Measurements from ENCODE around the gene IGFL1.
"Not testable (repeated sequence)": the region's sequence is repeated elsewhere in the genome, so short reads cannot be mapped to it uniquely, and the experiment has no call there.

IGFL1 gene

GRCh38 chr19:46239193-46240024 lies 9.9 kb downstream of the IGFL1 start:
- DNase-seq (ENCODE audit: insufficient read length, low spot score) (no peak), FAIRE-seq (no peak)
- TF ChIP-seq POLR2A (IDR thresholded peaks at IDR 0.05; ENCODE audit: low read depth, low read length) (no peak), TAF1 (IDR thresholded peaks at IDR 0.05; ENCODE audit: low read depth, low read length) (no peak), POU2F2 (IDR thresholded peaks at IDR 0.05; ENCODE audit: low read depth, low read length) (no peak), POLR2AphosphoS5 (IDR thresholded peaks at IDR 0.05; ENCODE audit: low read depth, low read length) (no peak), SPI1 (IDR thresholded peaks at IDR 0.05; ENCODE audit: low read depth, low read length) (no peak), PAX5 (IDR thresholded peaks at IDR 0.05; ENCODE audit: insufficient read depth, low read length, severe bottlenecking) (no peak)

DNA sequence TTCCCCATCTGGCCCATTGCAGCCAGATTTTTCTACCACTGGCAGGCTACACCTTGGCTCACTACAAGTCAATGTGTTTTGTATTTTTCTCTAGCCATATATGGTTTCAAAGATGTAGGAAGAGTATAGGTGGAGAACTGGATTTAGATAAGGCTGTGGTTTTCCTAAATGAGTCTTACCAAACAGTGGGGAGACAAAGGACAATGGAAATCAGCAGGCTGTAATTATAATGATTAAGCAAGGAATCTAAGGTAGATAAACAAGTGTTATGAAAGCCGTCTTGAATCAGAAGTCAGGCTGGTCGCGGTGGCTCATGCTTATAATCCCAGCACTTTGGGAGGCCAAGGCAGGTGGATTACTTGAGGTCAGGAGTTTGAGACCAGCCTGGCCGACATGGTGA lies 11.2 kb downstream of the IGFL1 start:
- TF ChIP-seq PAX5 (IDR thresholded peaks at IDR 0.05; ENCODE audit: insufficient read depth, low read length, severe bottlenecking) (no peak), TAF1 (IDR thresholded peaks at IDR 0.05; ENCODE audit: low read depth, low read length) (no peak), POU2F2 (IDR thresholded peaks at IDR 0.05; ENCODE audit: low read depth, low read length) (no peak), POLR2AphosphoS5 (IDR thresholded peaks at IDR 0.05; ENCODE audit: low read depth, low read length) (no peak), POLR2A (IDR thresholded peaks at IDR 0.05; ENCODE audit: low read depth, low read length) (no peak), SPI1 (IDR thresholded peaks at IDR 0.05; ENCODE audit: low read depth, low read length) (no peak)
- no peak for DNase-seq (ENCODE audit: insufficient read length, low spot score)

DNA sequence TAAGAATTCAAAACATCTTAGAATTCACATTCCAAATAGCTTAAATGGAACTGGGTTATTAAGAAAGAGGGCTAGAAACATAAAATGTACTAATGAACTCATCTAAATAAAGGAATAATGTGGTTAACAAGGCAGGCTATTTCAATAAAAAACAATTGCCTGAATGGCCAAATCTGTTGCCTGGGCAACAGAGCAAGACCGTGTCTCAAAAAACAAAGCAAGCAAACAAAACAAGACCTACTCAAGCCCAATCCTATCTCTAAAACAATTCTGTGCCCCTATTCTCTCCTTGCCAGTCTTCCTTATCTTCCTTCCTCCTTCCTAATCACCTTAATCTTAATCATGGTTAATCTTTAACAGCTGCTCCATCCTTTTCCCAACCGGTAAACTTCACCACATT lies 12.1 kb downstream of the IGFL1 start:
- FAIRE-seq (no peak), DNase-seq (ENCODE audit: insufficient read length, low spot score) (no peak)
- TF ChIP-seq PAX5 (IDR thresholded peaks at IDR 0.05; ENCODE audit: insufficient read depth, low read length, severe bottlenecking) (no peak), POLR2A (IDR thresholded peaks at IDR 0.05; ENCODE audit: low read depth, low read length) (no peak), POU2F2 (IDR thresholded peaks at IDR 0.05; ENCODE audit: low read depth, low read length) (no peak), POLR2AphosphoS5 (IDR thresholded peaks at IDR 0.05; ENCODE audit: low read depth, low read length) (no peak), SPI1 (IDR thresholded peaks at IDR 0.05; ENCODE audit: low read depth, low read length) (no peak), TAF1 (IDR thresholded peaks at IDR 0.05; ENCODE audit: low read depth, low read length) (no peak)

More for the DNA sequence above, 11.2 kb downstream of the IGFL1 start:
- FAIRE-seq = no peak

GRCh38 chr19:46243081-46243654 lies 13.6 kb downstream of the IGFL1 start:
- not testable (repeated sequence) for DNase-seq (ENCODE audit: insufficient read length, low spot score); FAIRE-seq

- DNase-seq (ENCODE audit: insufficient read length, low spot score) = no peak
- TF ChIP-seq PAX5 (IDR thresholded peaks at IDR 0.05; ENCODE audit: insufficient read depth, low read length, severe bottlenecking) (no peak), POLR2A (IDR thresholded peaks at IDR 0.05; ENCODE audit: low read depth, low read length) (no peak), SPI1 (IDR thresholded peaks at IDR 0.05; ENCODE audit: low read depth, low read length) (no peak), POLR2AphosphoS5 (IDR thresholded peaks at IDR 0.05; ENCODE audit: low read depth, low read length) (no peak), TAF1 (IDR thresholded peaks at IDR 0.05; ENCODE audit: low read depth, low read length) (no peak)
- no peak for FAIRE-seq
These were observed 20.7 kb downstream of the IGFL1 start for GRCh38 chr19:46250076-46250735.

DNA sequence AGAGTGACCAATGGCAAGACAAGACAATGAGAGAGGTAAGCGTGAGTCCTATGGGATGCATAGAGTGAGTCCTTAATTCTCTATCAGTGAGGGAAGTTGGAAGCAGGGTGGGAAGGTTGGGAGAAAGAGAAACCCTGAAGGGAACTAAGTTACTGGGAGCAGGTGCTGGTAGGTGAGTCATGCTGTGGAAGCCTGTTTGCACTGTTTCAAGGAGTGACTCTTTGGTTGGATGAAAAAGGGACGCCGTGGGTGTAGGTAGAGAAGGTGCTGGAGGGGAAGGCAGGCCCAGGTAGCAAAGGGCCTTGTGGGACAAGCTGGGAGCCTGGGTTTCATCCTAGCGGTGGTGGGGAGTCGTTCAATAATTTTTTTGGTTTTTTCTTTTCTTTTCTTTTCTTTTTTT lies 21.9 kb downstream of the IGFL1 start:
- DNase-seq (ENCODE audit: insufficient read length, low spot score) = no peak
- TF ChIP-seq POU2F2 (IDR thresholded peaks at IDR 0.05; ENCODE audit: low read depth, low read length) (no peak), SPI1 (IDR thresholded peaks at IDR 0.05; ENCODE audit: low read depth, low read length) (no peak), TAF1 (IDR thresholded peaks at IDR 0.05; ENCODE audit: low read depth, low read length) (no peak), POLR2AphosphoS5 (IDR thresholded peaks at IDR 0.05; ENCODE audit: low read depth, low read length) (no peak), POLR2A (IDR thresholded peaks at IDR 0.05; ENCODE audit: low read depth, low read length) (no peak), PAX5 (IDR thresholded peaks at IDR 0.05; ENCODE audit: insufficient read depth, low read length, severe bottlenecking) (no peak)
- no peak for FAIRE-seq

GRCh38 chr19:46254776-46255175 lies 25.2 kb downstream of the IGFL1 start:
- FAIRE-seq (no peak), DNase-seq (ENCODE audit: insufficient read length, low spot score) (no peak)
- TF ChIP-seq POLR2AphosphoS5 (IDR thresholded peaks at IDR 0.05; ENCODE audit: low read depth, low read length) (no peak), POU2F2 (IDR thresholded peaks at IDR 0.05; ENCODE audit: low read depth, low read length) (no peak)

DNA sequence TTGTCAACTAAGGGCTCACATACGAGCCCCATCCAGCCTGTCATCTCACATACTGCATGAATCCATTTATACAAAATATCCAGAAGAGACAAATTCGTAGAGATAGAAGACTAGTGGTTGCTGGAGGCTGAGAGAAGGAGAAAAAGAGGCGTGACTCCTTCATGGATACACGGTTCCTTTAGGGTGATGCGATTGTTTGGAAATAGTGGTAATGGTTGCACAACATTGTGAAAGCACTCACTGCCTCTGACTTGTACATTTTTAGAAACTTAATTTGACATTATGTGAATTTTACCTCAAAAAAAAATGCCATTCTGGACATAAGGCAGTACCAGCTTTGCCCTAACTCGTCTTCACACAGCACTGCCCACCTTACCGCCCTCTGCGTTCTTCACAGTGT lies 27.3 kb downstream of the IGFL1 start:
- FAIRE-seq (no peak), DNase-seq (ENCODE audit: insufficient read length, low spot score) (no peak)
- no peak for TF ChIP-seq POLR2A (IDR thresholded peaks at IDR 0.05; ENCODE audit: low read depth, low read length)
- no peak for TF ChIP-seq PAX5 (IDR thresholded peaks at IDR 0.05; ENCODE audit: insufficient read depth, low read length, severe bottlenecking)
- no peak for TF ChIP-seq POU2F2 (IDR thresholded peaks at IDR 0.05; ENCODE audit: low read depth, low read length)
- no peak for TF ChIP-seq TAF1 (IDR thresholded peaks at IDR 0.05; ENCODE audit: low read depth, low read length)
- TF ChIP-seq SPI1 (IDR thresholded peaks at IDR 0.05; ENCODE audit: low read depth, low read length) = no peak
- no peak for TF ChIP-seq POLR2AphosphoS5 (IDR thresholded peaks at IDR 0.05; ENCODE audit: low read depth, low read length)

GRCh38 chr19:46261501-46261900 lies 32.0 kb downstream of the IGFL1 start:
- FAIRE-seq; DNase-seq (ENCODE audit: insufficient read length, low spot score): not testable (repeated sequence)

GRCh38 chr19:46262684-46263296 lies 33.2 kb downstream of the IGFL1 start:
- TF ChIP-seq POU2F2 (IDR thresholded peaks at IDR 0.05; ENCODE audit: low read depth, low read length) (peak; percentile 79; the same call in 1 of the 2 replicates), POLR2AphosphoS5 (IDR thresholded peaks at IDR 0.05; ENCODE audit: low read depth, low read length) (peak; percentile 31; the same call in 1 of the 2 replicates), PAX5 (IDR thresholded peaks at IDR 0.05; ENCODE audit: insufficient read depth, low read length, severe bottlenecking) (peak; percentile 36)
- peak; percentile 35 for DNase-seq (ENCODE audit: insufficient read length, low spot score)
- FAIRE-seq = not testable (repeated sequence)

- not testable (repeated sequence) for DNase-seq (ENCODE audit: insufficient read length, low spot score); FAIRE-seq
These were observed 35.3 kb downstream of the IGFL1 start for GRCh38 chr19:46264801-46265200.
